HS-27A (cell line): ENCODE results near the gene BNC2.

Source experiments
- DNase-seq: peaks from one replicate; pipeline ENCODE4 v3.0.0-alpha.2; 2012; ENCODE audit warnings: low read depth, missing footprints

Gene BNC2

DNA sequence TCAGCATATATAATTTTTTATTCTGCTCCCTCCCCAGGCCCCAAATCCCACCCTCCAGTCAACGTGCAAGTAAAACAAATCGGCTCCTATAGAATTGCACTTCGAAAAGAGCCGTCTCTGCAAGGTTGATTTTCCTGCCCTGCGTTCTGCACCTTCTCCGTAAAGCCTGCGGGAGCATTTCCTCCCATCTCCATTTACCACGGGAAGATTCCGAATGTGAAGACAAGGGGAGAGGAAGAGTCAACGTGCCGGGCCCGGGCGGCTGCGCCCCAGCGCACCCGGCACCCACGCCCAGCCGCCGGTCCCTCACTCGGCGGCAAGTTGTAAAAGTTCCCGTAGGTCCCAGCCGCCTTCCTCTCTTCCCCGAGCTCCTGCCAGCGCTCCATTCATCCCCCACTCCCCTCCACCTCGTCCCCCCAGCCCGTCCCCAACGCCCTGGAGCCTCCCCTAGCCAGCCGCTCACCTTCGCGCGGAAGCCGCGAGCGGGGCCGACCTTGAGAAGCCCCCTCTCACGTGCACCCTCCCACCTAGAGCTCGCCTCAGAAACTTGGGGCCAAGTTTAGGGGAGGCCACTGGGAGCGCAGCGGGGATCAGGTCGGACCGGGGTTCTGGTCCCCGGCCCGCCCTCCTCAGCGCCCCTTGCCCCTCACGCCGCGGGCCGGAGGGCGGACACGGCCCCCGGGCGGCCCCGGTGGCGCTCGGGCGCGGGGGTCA lies 431 bp downstream of the BNC2 start:
- no peak for DNase-seq

DNA sequence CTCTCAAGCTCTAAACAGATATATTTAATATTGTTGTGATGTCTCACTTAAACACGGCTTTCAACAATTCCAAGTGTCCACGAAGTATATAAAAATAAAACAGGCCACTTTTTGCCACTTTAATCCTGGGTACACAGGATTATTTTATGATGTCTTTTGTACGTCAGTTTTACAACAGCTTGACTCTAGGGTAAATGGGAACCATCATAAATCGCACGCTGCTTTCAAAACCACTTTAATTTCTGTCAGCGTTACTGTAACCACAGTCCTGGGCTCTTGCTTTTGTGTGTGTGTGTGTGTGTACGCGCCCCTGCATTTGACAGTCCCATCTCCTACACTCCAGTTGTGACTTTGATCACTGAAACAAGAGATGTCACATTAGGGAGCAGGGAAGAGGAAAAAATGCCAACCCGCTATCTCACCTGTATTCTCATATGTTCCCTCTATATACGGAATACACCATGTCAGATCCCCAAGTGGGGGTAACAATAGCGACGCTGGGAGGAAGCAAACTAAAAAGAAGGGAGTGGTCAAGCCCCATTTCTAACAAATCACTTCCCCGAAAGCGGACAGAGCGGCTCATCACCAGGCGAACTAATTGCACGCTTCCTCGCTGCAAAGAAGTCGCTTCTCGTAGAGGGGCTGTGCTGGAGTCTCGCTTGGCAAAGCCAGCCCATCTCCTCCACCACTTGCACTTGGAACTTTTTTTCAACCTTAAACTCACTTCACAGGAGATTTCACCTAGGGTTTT lies 1.2 kb downstream of the BNC2 start:
- no peak for DNase-seq

- no peak for DNase-seq
These were observed 1.8 kb downstream of the BNC2 start for GRCh38 chr9:16868701-16869100.

GRCh38 chr9:16867576-16868311 lies 2.7 kb downstream of the BNC2 start:
- no peak for DNase-seq

DNA sequence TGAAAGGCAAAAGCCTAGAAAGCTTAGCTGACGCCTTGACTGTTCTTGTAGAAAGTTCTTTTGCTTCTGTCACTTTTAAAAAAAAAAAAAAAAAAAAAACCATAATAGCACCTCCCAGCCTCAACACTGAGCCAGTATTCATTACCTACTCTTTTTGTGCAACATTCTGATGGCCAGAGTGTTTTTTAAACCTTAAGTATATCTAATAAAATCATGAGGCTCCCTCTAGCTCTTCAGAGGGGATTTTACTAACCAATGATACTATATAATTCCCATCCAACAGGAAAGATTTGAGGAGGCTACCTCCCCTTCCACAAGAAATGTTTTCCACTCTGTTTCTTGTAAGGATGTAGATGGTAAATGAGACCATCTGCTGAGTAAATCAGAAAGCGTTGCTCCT lies 3.9 kb downstream of the BNC2 start:
- DNase-seq = no peak

DNA sequence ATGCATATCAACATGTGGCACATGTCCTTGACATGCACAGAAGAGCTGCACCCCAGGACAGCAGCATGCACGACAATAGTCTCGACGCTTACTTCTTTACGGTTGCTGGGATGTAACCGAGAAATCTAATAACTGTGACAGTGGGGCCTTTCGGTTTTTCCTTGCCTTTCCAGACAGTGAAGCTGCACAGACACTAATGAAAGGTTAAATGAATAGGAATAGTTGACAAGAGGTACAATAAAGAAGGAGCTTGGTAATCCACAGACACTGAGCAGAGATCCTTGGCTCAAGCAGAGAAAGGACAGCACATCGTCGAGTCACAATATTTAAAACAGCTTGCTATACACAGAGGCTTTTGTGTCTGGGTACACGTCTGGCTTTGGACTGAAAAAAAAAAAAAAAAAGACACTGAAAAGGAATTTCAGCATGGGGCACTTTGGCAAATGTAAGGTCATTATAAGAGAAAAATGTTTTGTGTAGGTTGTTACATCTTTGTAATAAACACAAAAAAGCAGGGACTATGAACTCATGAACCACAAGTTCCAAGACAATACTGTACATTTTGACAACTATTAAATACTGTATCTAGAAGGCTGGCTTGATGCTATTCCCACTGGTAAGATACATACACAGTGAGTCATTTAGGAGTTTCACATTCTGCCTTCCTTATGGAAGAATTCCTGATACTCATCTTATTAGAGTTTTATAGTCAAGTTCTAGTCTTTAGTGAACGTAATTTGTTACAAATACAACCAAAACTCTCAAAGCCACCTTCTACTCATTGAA lies 5.6 kb downstream of the BNC2 start:
- no peak for DNase-seq

DNA sequence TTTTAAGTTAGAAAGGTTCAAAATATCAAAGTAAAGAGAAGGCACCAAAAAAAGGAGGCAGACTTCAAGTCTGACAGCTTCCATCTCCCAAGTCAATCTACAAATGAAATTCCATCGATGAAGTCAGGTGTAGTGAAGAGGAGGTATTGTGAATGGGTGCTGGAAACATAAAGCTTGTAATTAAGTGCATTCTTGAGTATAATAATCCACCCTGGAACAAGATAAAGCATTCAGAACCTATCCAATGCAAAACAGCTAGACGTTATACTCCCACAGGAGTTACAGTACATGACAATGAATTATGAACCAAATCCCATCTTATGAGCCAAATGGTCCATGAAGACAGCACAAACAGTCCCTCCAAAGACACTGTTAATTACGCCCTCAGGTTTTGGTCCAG lies 22.3 kb downstream of the BNC2 start:
- no peak for DNase-seq

DNA sequence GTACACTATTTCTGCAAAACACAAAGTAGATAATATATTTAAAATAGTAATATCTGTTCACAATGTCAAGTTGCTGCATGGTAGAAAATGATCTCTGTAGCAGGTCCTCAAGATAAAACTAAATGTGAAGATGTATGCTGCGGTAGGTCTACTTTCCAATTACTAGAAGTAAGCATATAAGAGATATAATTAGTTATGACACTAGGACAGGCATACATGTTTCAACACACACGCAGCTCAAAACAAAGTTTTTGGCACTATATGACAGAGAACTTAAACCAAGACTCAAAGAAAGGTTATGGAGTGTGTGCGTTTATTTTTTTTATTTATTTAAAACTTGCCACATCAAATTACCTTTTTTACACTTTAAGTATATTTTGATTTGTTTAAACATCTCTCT lies 23.5 kb downstream of the BNC2 start:
- no peak for DNase-seq

DNA sequence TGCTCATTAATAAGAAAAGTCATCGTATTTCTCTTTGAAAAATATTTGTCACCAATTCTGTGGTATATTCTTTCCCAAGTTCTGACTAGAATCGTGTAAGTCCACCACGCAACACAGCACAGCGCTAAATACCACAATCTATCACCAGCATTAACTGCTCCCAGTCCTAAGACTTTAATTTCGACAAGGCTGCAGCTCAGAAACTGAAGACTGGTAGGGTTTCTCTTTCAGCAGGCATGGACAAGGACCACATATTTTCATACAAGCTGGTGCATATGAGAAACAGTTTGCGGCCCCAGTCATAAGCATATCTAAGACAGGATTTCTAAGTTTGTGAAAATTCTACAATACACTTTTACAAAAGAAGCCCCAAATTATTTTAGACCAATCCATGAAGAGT lies 24.1 kb downstream of the BNC2 start:
- no peak for DNase-seq

- no peak for DNase-seq
These were observed 35.7 kb downstream of the BNC2 start for GRCh38 chr9:16834817-16835216.

GRCh38 chr9:16833296-16833835 lies 37.1 kb downstream of the BNC2 start:
- DNase-seq = no peak

DNA sequence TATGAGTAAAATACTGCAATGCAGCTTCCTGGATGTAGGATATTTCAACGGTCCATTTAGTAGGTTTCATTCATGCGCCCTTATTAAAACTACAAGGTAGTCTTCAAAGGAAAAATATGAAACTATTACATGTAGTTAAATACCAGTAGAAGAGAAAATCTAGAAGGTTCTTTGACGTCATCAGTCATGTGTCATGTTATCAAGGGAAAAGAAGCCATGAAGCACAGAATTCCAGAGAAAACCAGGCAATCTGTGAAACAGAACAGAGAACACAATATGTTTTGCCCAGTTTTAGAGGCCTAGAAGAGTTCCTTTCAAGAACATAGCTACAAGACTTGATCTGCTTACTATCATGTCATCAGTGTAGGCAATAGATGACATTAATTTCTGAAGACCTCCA lies 38.4 kb downstream of the BNC2 start:
- no peak for DNase-seq

DNA sequence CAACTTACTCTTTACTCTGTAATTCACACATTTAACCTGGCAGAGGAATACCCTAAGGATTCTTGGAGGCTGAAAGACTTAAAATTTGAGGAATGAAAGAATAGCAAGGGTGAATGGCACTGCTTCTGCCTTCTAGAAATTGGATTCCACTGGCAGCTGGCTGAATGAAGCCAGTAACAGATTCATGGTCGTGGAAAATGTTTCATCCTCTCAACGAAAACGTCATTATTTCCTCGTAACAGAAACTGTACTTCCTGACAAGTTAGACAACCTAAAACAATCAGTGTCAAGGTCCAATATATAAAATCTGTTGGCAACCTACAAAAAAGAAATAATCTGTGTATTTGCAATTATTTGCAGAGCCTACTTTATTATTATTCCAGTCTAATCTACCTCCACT lies 39.7 kb downstream of the BNC2 start:
- no peak for DNase-seq

- DNase-seq = no peak
These were observed 41.9 kb downstream of the BNC2 start for GRCh38 chr9:16828340-16829281.

GRCh38 chr9:16825971-16826625 lies 44.4 kb downstream of the BNC2 start:
- peak; percentile 73 for DNase-seq

DNA sequence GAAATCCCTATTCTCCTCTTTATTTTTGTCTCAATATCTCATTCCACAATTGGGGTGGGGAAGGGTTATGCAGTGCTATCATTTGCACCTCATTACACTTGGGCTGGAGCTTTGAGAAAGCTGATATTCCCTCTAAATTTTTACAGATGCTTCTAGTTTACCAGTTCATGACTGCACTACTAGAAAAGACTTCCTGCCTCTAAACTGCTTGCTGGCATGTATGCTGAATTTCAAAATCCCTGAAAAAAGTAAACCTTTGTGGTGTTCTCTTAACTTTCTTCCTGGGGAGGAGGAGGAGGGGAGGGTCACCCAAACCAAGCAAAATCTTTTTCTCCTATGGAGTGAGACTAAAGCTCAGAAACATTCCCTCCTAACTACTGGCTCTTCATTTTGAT lies 45.1 kb downstream of the BNC2 start:
- no peak for DNase-seq

DNA sequence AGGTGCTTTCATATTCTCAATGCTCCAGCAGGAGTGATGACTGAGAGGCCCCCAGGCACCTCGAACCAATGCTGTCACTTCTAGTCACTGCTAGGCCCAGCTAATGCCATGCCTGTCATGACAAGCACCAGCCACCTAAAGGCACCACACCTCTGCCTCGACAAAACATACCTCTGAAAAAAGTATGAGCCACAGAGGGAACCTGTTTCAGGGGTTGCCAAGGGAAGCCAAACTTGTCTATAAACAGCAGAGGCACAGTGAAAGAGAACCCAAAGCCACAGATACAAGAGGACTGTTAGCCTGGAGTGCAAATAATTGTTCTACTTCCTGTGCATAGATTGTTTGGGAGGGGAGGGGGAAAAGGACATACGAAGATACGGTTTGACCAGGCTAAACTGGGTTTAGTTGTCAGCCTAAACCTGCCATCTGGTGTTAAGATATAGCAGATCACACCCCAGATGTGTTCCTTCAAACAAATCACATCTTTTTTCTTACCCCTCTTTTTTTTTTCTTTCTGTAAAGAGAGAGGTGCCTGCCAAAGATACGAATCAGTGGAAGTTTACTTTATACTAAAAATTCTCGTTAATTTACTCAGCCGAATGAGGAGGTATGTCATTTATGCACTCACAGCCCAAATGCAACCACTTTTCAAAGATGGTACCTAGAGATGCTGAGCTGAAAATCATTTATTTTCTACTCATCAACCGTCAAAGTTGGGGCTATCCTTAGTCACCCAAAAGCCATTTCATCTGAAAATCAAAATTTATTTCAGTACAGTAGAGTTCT lies 45.7 kb downstream of the BNC2 start:
- DNase-seq = peak; percentile 11

GRCh38 chr9:16823906-16824305 lies 46.6 kb downstream of the BNC2 start:
- DNase-seq = no peak

- DNase-seq = no peak
These were observed 49.1 kb downstream of the BNC2 start for GRCh38 chr9:16821344-16821743.

DNA sequence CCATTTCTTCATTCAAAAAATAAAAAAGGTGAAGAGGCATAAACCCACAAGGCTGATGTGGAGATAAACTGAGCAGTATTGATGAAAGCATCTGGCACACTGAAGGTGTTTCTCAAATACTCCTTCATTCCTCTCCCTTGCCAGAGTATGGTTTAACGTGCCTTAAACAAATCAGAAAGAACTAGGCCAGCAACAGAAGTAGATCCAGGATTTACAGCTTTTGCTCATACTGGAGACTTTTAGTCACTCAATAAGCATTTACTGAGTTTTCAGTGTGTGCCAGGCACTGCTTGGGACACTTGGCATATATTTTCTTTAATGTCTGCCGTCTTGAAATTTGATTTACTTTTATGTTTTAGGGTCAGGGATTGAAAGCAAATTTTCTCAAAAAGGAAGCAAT lies 53.0 kb downstream of the BNC2 start:
- DNase-seq = no peak
